Astrocyte (in vitro differentiated cells and primary cell): ENCODE measurements around the gene CDT1.

Source experiments
- CTCF ChIP-seq: IDR thresholded peaks from 2 replicates; pipeline ENCODE4 v1.5.1; 2011; ENCODE audit warnings: low read depth, mild to moderate bottlenecking, inconsistent platforms, low read length, moderate library complexity; ENCODE audit not compliant: insufficient read depth
- EZH2 ChIP-seq: IDR thresholded peaks from 2 replicates; pipeline ENCODE4 v1.6.1; 2012; ENCODE audit warnings: mild to moderate bottlenecking, low read length, inconsistent platforms; ENCODE audit not compliant: insufficient read depth

- TF ChIP-seq CTCF (no peak), EZH2 (no peak)
Observed at GRCh38 chr16:88792078-88792550, 11.5 kb upstream of the CDT1 start.
